HCT116 (cell line): ENCODE measurements around the gene TEDDM1. TPM values are rescaled to one million over a fixed set of nuclear protein-coding genes. Genes with fewer than 3 reads are reported as not detected.

ENCODE experiments used
- ATAC-seq: fragments of 200-7000 bp; cut with Tn5 transposase; 2 replicates; pipeline ENCODE4 v1.9.1; 2020; ENCODE audit warnings: mild to moderate bottlenecking, moderate library complexity
- BruUV-seq: library from RNA; stranded (reverse); fragments of 400-500 nt; replicated peaks from 2 replicates; lab custom pipeline; 2021; lab: Mats Ljungman, UMichigan
- CTCF ChIA-PET: fragments of 300-600 bp; sonication (Branson Sonifier 250); formaldehyde crosslinking; loops from one replicate; lab custom pipeline; 2021; ENCODE audit warnings: antibody characterized with exemption; lab: Charles Lee
- POLR2A ChIA-PET: fragments of 300-600, 350-600 bp; sonication (Branson Sonifier 250); formaldehyde crosslinking; loops from one replicate; lab custom pipeline; 2021; ENCODE audit warnings: antibody characterized with exemption; lab: Charles Lee
- RAD21 ChIA-PET, 2 experiments: fragments of 300-600 bp; sonication (Branson Sonifier 250); formaldehyde crosslinking; loops; one replicate each; lab custom pipeline; 2023; ENCODE audit warnings: low total read pairs in 2 of 2; ENCODE audit not compliant: uncharacterized antibody in 2 of 2, unreplicated experiment in 2 of 2, low non-redundant PET in 1 of 2; lab: Charles Lee
- DNase-seq: peaks from one replicate; pipeline ENCODE4 v3.0.0-alpha.2; 2010; ENCODE audit warnings: low read depth, low spot score
- H2AFZ ChIP-seq: fragments of 200-600 bp; shearing (Covaris generic), sonication (generic); 2 replicates; pipeline ENCODE4 v1.6.1; 2017; ENCODE audit warnings: low read depth, mixed run types, mixed read lengths, antibody characterized with exemption, low read length; ENCODE audit not compliant: poor library complexity, severe bottlenecking
- H3K27ac ChIP-seq: 2 replicates; pipeline ENCODE4 v1.5.1; 2012; ENCODE audit warnings: low read depth, low read length
- H3K27me3 ChIP-seq: fragments of 200-600 bp; sonication (generic); 2 replicates; pipeline ENCODE4 v1.6.1; 2016; ENCODE audit warnings: mixed run types, low read length, mixed read lengths; ENCODE audit not compliant: insufficient read depth
- H3K36me3 ChIP-seq, 2 experiments: fragments of 200-500 bp in 1 of 2; fragments of 200-600 bp in 1 of 2; sonication (Bioruptor generic) in 1 of 2; sonication (generic) in 1 of 2; 2 replicates each; pipeline versions ENCODE4 v1.5.1 to v1.6.1; 2014 to 2016; ENCODE audit warnings: low read length in 2 of 2, inconsistent platforms in 1 of 2, mixed read lengths in 1 of 2, mixed run types in 1 of 2; ENCODE audit not compliant: insufficient read depth in 2 of 2, control insufficient read depth in 1 of 2
- H3K4me1 ChIP-seq, 2 experiments: fragments of 200-600 bp in 1 of 2; sonication (generic) in 1 of 2; 2 replicates each; pipeline versions ENCODE4 v1.5.1 to v1.6.1; 2012 to 2017; ENCODE audit warnings: low read length in 2 of 2, inconsistent platforms in 1 of 2, mild to moderate bottlenecking in 1 of 2, mixed read lengths in 1 of 2, mixed run types in 1 of 2, moderate library complexity in 1 of 2; ENCODE audit not compliant: insufficient read depth in 2 of 2, control insufficient read depth in 1 of 2
- H3K4me2 ChIP-seq: fragments of 200-600 bp; sonication (generic); 2 replicates; pipeline ENCODE4 v1.6.1; 2017; ENCODE audit warnings: mixed run types, low read length, mixed read lengths
- H3K4me3 ChIP-seq, 2 experiments: fragments of 200-600 bp in 1 of 2; sonication (generic) in 1 of 2; replicated peaks in 1 of 2; 2 replicates each; pipeline ENCODE4 v1.5.1; 2011 to 2016; ENCODE audit warnings: low read length in 2 of 2, control low read depth in 1 of 2, low read depth in 1 of 2, mild to moderate bottlenecking in 1 of 2, mixed read lengths in 1 of 2, mixed run types in 1 of 2
- H3K79me2 ChIP-seq: fragments of 200-600 bp; sonication (generic); 2 replicates; pipeline ENCODE4 v1.6.1; 2017; ENCODE audit warnings: mild to moderate bottlenecking, mixed run types, low read length, moderate library complexity, mixed read lengths; ENCODE audit not compliant: insufficient read depth
- H3K9ac ChIP-seq: fragments of 200-600 bp; sonication (generic); 2 replicates; pipeline ENCODE4 v1.6.1; 2016; ENCODE audit warnings: low read length, mixed read lengths
- H3K9me2 ChIP-seq: fragments of 200-600 bp; sonication (generic), shearing (Covaris generic); 2 replicates; pipeline ENCODE4 v1.6.1; 2017; ENCODE audit warnings: mixed run types, mild to moderate bottlenecking, moderate library complexity; ENCODE audit not compliant: insufficient read depth
- H3K9me3 ChIP-seq, 2 experiments: fragments of 200-500 bp in 1 of 2; fragments of 200-600 bp in 1 of 2; sonication (Bioruptor generic) in 1 of 2; sonication (generic) in 1 of 2; 2 replicates each; pipeline ENCODE4 v1.6.1; 2014 to 2017; ENCODE audit warnings: low read length in 2 of 2, mixed read lengths in 2 of 2, inconsistent platforms in 1 of 2, low read depth in 1 of 2, mild to moderate bottlenecking in 1 of 2, mixed run types in 1 of 2, moderate library complexity in 1 of 2; ENCODE audit not compliant: control insufficient read depth in 1 of 2, insufficient read depth in 1 of 2
- H4K20me1 ChIP-seq: fragments of 200-600 bp; sonication (generic), shearing (Covaris generic); 2 replicates; pipeline ENCODE4 v1.6.1; 2017; ENCODE audit warnings: mixed run types, mild to moderate bottlenecking, moderate library complexity; ENCODE audit not compliant: insufficient read depth
- CEBPB ChIP-seq: IDR thresholded peaks from 2 replicates; pipeline ENCODE4 v1.6.1; 2012; ENCODE audit warnings: low read depth
- EGR1 ChIP-seq: IDR thresholded peaks from 2 replicates; pipeline ENCODE4 v1.6.1; 2012; ENCODE audit warnings: low read depth
- EZH2 ChIP-seq: fragments of 200-600 bp; sonication (generic); IDR thresholded peaks from 2 replicates; pipeline ENCODE4 v1.6.1; 2017; ENCODE audit warnings: antibody characterized with exemption, mixed run types
- EZH2phosphoT487 ChIP-seq: fragments of 200-600 bp; IDR thresholded peaks from 2 replicates; pipeline ENCODE4 v1.6.1; 2018; ENCODE audit warnings: antibody characterized with exemption, borderline replicate concordance
- JUND ChIP-seq: IDR thresholded peaks from 2 replicates; pipeline ENCODE4 v1.6.1; 2012
- POLR2A ChIP-seq: IDR thresholded peaks from 2 replicates; pipeline ENCODE4 v1.7.0; 2011; ENCODE audit warnings: borderline replicate concordance; ENCODE audit not compliant: insufficient read depth, insufficient read length; ENCODE audit errors: extremely low read depth
- POLR2AphosphoS5 ChIP-seq: IDR thresholded peaks from 2 replicates; pipeline ENCODE4 v1.6.1; 2011; ENCODE audit warnings: mild to moderate bottlenecking, low read depth, low read length, moderate library complexity
- RAD21 ChIP-seq: IDR thresholded peaks from 2 replicates; pipeline ENCODE4 v1.6.1; 2012; ENCODE audit warnings: low read depth, mild to moderate bottlenecking
- SIN3A ChIP-seq: IDR thresholded peaks from 2 replicates; pipeline ENCODE4 v1.6.1; 2012; ENCODE audit warnings: low read depth
- SRF ChIP-seq: IDR thresholded peaks from 2 replicates; pipeline ENCODE4 v1.6.1; 2012; ENCODE audit warnings: low read depth
- TCF7L2 ChIP-seq: IDR thresholded peaks from 2 replicates; pipeline ENCODE4 v1.7.0; 2011; ENCODE audit warnings: borderline replicate concordance, inconsistent platforms; ENCODE audit not compliant: insufficient read depth, insufficient read length; ENCODE audit errors: extremely low read depth
- YY1 ChIP-seq: IDR thresholded peaks from 2 replicates; pipeline ENCODE4 v1.6.1; 2011; ENCODE audit warnings: low read length, low read depth, moderate library complexity, mild to moderate bottlenecking; ENCODE audit not compliant: insufficient replicate concordance; ENCODE audit errors: extremely low read depth
- ZFX ChIP-seq: fragments of 450-650 bp; IDR thresholded peaks from 2 replicates; pipeline ENCODE4 v1.6.1; 2017
- ZNF274 ChIP-seq: fragments of 200-500 bp; sonication (Bioruptor generic); IDR thresholded peaks from 2 replicates; pipeline ENCODE4 v1.6.1; 2014; ENCODE audit warnings: mild to moderate bottlenecking, low read depth, low read length, inconsistent platforms
- intact Hi-C: fragments of 100-400 bp; cut with micrococcal nuclease; formaldehyde crosslinking; loops from 2 replicates; pipeline ENCODE4 v1.10.0; 2022
- total RNA-seq: library from RNA; stranded (reverse); gene quantifications from one replicate; pipeline ENCODE4 v1.2.1, GENCODE V29; 2021; ENCODE audit not compliant: unreplicated experiment
- TF ChIP-seq, protein P1 (sequence below): IDR thresholded peaks from 2 replicates; pipeline ENCODE4 v1.6.1; 2012
- TF ChIP-seq, protein P2 (sequence below): IDR thresholded peaks from 2 replicates; pipeline ENCODE4 v1.6.1; 2012
- TF ChIP-seq, protein P3 (sequence below): IDR thresholded peaks from 2 replicates; pipeline ENCODE4 v1.6.1; 2012; ENCODE audit warnings: low read depth
- TF ChIP-seq, protein P4 (sequence below), 3 experiments: fragments of 200-600 bp in 1 of 3; sonication (generic) in 1 of 3; IDR thresholded peaks in 2 of 3; conservative IDR thresholded peaks in 1 of 3; 2 replicates each; pipeline ENCODE4 v1.5.1; 2012 to 2017; ENCODE audit warnings: low read depth in 2 of 3, low read length in 2 of 3, antibody characterized with exemption in 1 of 3, borderline replicate concordance in 1 of 3, control low read depth in 1 of 3, mild to moderate bottlenecking in 1 of 3, mixed read lengths in 1 of 3, mixed run types in 1 of 3, moderate library complexity in 1 of 3; ENCODE audit not compliant: insufficient read depth in 1 of 3

TEDDM1 gene
- total RNA-seq, 1 experiment from 2014 or later, result not detected

GRCh38 chr1:182384387-182384960 is 16.0 kb downstream of the TEDDM1 start:
- intact Hi-C loops, result no loop called here

More at GRCh38 chr1:182384387-182384960, 16.0 kb downstream of the TEDDM1 start:
- Histone ChIP-seq H3K9ac (no peak overlapping the region), H4K20me1 (peaks cover 5% of the 10 kb centered on the region; the same call in 1 of the 2 replicates), H2AFZ (no peak overlapping the region), H3K27ac (no peak overlapping the region), H3K9me3 (no peaks in the 10 kb centered on the region), H3K9me2 (no peaks in the 10 kb centered on the region), H3K79me2 (peaks cover 25% of the 10 kb centered on the region), H3K4me2 (no peak overlapping the region), H3K27me3 (no peaks in the 10 kb centered on the region), H3K4me1 (peaks cover 0 to under 1% of the 10 kb centered on the region in 2 experiments; a peak in 1 of 4 replicates), H3K36me3 (peaks cover 48 to 54% of the 10 kb centered on the region in 2 experiments), H3K4me3 (no peak overlapping the region)
- no peak for DNase-seq
- ChIA-PET CTCF (no interaction called here), RAD21 (no interaction called here), POLR2A (no interaction called here)
- BruUV-seq, result no TSS peak
- TF ChIP-seq POLR2A, result no peak
- TF ChIP-seq CEBPB, result no peak
- TF ChIP-seq EZH2phosphoT487, result no peak
- TF ChIP-seq TCF7L2, result no peak
- TF ChIP-seq POLR2AphosphoS5, result no peak
- TF ChIP-seq, protein P1, sequence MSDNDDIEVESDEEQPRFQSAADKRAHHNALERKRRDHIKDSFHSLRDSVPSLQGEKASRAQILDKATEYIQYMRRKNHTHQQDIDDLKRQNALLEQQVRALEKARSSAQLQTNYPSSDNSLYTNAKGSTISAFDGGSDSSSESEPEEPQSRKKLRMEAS, result no peak
- no peak for TF ChIP-seq ZNF274
- TF ChIP-seq JUND, result no peak
- no peak for TF ChIP-seq RAD21
- TF ChIP-seq, protein P2, sequence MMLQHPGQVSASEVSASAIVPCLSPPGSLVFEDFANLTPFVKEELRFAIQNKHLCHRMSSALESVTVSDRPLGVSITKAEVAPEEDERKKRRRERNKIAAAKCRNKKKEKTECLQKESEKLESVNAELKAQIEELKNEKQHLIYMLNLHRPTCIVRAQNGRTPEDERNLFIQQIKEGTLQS, result no peak
- TF ChIP-seq SRF, result no peak
- TF ChIP-seq, protein P3, sequence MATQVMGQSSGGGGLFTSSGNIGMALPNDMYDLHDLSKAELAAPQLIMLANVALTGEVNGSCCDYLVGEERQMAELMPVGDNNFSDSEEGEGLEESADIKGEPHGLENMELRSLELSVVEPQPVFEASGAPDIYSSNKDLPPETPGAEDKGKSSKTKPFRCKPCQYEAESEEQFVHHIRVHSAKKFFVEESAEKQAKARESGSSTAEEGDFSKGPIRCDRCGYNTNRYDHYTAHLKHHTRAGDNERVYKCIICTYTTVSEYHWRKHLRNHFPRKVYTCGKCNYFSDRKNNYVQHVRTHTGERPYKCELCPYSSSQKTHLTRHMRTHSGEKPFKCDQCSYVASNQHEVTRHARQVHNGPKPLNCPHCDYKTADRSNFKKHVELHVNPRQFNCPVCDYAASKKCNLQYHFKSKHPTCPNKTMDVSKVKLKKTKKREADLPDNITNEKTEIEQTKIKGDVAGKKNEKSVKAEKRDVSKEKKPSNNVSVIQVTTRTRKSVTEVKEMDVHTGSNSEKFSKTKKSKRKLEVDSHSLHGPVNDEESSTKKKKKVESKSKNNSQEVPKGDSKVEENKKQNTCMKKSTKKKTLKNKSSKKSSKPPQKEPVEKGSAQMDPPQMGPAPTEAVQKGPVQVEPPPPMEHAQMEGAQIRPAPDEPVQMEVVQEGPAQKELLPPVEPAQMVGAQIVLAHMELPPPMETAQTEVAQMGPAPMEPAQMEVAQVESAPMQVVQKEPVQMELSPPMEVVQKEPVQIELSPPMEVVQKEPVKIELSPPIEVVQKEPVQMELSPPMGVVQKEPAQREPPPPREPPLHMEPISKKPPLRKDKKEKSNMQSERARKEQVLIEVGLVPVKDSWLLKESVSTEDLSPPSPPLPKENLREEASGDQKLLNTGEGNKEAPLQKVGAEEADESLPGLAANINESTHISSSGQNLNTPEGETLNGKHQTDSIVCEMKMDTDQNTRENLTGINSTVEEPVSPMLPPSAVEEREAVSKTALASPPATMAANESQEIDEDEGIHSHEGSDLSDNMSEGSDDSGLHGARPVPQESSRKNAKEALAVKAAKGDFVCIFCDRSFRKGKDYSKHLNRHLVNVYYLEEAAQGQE, result no peak
- TF ChIP-seq SIN3A, result no peak
- TF ChIP-seq EZH2, result no peak
- no peak for TF ChIP-seq YY1
- no peak for TF ChIP-seq ZFX
- no peak for TF ChIP-seq EGR1
- TF ChIP-seq, protein P4, sequence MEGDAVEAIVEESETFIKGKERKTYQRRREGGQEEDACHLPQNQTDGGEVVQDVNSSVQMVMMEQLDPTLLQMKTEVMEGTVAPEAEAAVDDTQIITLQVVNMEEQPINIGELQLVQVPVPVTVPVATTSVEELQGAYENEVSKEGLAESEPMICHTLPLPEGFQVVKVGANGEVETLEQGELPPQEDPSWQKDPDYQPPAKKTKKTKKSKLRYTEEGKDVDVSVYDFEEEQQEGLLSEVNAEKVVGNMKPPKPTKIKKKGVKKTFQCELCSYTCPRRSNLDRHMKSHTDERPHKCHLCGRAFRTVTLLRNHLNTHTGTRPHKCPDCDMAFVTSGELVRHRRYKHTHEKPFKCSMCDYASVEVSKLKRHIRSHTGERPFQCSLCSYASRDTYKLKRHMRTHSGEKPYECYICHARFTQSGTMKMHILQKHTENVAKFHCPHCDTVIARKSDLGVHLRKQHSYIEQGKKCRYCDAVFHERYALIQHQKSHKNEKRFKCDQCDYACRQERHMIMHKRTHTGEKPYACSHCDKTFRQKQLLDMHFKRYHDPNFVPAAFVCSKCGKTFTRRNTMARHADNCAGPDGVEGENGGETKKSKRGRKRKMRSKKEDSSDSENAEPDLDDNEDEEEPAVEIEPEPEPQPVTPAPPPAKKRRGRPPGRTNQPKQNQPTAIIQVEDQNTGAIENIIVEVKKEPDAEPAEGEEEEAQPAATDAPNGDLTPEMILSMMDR (IDR thresholded peaks at IDR 0.05 in 2 of 3, conservative IDR thresholded peaks at IDR 0.05 in 1 of 3; ENCODE audit: borderline replicate concordance in 1 of 3, insufficient read depth in 1 of 3, low read depth in 2 of 3, low read length in 2 of 3), result no peak
- no peak for ATAC-seq
